B cell (primary cell): ENCODE results near the gene TRPV6.

Experiments
- CTCF ChIP-seq: fragments of 200-600 bp; IDR thresholded peaks from one replicate; pipeline ENCODE4 v1.8.0; 2022; ENCODE audit warnings: antibody characterized with exemption, mild to moderate bottlenecking
- EZH2 ChIP-seq: IDR thresholded peaks from 2 replicates; pipeline ENCODE4 v1.6.1; 2012; ENCODE audit warnings: borderline replicate concordance, low read depth, mild to moderate bottlenecking, moderate library complexity, low read length; ENCODE audit not compliant: insufficient read depth, poor library complexity, severe bottlenecking

DNA sequence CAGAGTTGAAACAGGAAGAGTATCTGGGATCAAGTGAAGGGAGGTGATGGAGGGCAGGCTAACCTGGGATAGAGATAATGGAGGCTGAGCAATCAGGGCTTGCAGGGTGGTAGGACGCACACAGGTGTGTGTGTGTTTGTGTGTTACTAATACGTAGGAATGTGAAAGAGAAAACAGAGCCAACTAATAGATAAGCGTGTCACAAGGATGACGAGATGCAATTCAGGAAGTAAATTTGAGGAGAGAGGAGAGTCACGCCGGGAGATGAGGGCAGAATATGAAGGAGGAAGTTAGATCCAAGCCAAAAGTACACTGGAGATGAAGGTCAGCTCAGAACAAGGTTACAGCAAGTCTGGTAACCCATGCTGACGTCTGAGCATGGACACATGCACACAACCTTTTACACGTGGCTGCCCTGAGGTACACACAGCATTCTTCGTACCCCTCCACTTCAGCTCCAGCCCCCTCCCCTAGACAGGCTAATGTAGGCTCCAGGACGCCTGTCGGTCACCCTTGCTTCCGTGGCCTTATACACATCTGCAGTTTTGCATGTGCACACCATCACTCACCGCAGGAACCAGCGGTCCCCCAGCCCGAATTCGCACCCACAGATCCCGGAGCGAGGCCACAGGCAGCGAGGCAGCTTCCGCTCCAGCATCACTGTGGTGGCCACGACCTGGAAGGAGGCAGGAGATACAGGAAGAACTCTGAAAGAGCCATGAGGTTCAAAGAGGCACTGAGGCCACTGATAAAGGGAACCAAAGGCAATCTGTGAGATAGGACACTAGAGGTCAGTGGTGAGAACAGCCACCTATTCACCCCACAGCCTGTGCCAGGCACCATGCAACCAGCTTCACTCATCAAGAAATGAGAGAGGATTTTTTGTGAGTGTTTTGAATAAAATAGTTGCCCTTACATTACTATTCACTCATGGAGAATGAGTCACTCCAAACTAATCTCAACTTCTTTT lies 23.7 kb upstream of the TRPV6 start:
- TF ChIP-seq CTCF (peak; percentile 29), EZH2 (no peak)
